Tibial nerve (tissue), 4 donors: Measurements from ENCODE around the gene SEC61A2. TPM values are rescaled to one million over a fixed set of nuclear protein-coding genes. Genes with fewer than 3 reads are reported as not detected.
A peak's percentile ranks its signal among the peaks of the same experiment; 100 is the strongest.
"Not testable (repeated sequence)": the region's sequence is repeated elsewhere in the genome, so short reads cannot be mapped to it uniquely, and the experiment has no call there.

Experiments used
- DNase-seq, 2 donors: peaks; one replicate each; pipeline ENCODE4 v3.0.0-alpha.2; 2019; ENCODE audit warnings: low spot score in 2 of 2
- H3K27ac ChIP-seq, 4 donors: fragments of 200-600 bp; sonication (generic) in 3 of 4; one replicate each; pipeline ENCODE4 v1.5.1; 2017 to 2019; ENCODE audit warnings: mild to moderate bottlenecking in 1 of 4
- H3K27me3 ChIP-seq, 2 donors: fragments of 200-600 bp; sonication (generic) in 1 of 2; one replicate each; pipeline versions ENCODE4 v1.5.1 to v1.6.0; 2017 to 2019
- H3K36me3 ChIP-seq, 3 donors: fragments of 200-600 bp; sonication (generic); one replicate each; pipeline ENCODE4 v1.5.1; 2018 to 2019
- H3K4me1 ChIP-seq, 4 donors: fragments of 200-600 bp; sonication (generic) in 3 of 4; one replicate each; pipeline ENCODE4 v1.5.1; 2017 to 2019
- H3K4me3 ChIP-seq, 4 donors: fragments of 200-600 bp; sonication (generic) in 3 of 4; one replicate each; pipeline ENCODE4 v1.5.1; 2017 to 2019; ENCODE audit warnings: mild to moderate bottlenecking in 1 of 4, moderate library complexity in 1 of 4
- H3K9me3 ChIP-seq, 4 donors: fragments of 200-600 bp; sonication (generic) in 3 of 4; one replicate each; pipeline ENCODE4 v1.5.1; 2017 to 2019
- CTCF ChIP-seq, 5 experiments: fragments of 200-600 bp in 3 of 5; fragments of 450-650 bp in 2 of 5; sonication (generic) in 3 of 5; IDR thresholded peaks; one replicate each; pipeline ENCODE4 v1.5.1; 2016 to 2019; ENCODE audit warnings: antibody characterized with exemption in 5 of 5, mild to moderate bottlenecking in 3 of 5, moderate library complexity in 2 of 5
- EP300 ChIP-seq, 2 donors: sonication (generic); formaldehyde crosslinking; IDR thresholded peaks; one replicate each; pipeline ENCODE4 v1.6.1; 2017; ENCODE audit warnings: antibody characterized with exemption in 2 of 2, mild to moderate bottlenecking in 1 of 2
- POLR2A ChIP-seq, 2 donors: fragments of 450-650 bp; IDR thresholded peaks; one replicate each; pipeline ENCODE4 v1.6.1; 2017; ENCODE audit warnings: antibody characterized with exemption in 2 of 2, mild to moderate bottlenecking in 2 of 2, moderate library complexity in 2 of 2
- WGBS, 2 donors: methylation state at CpG; one replicate each; pipeline ENCODE4 v1.1.5; 2018; 5-methylcytosine and 5-hydroxymethylcytosine counted together
- total RNA-seq, 4 donors: library from RNA; depleted of rRNA; stranded (reverse); fragments of >200 nt; gene quantifications; one replicate each; pipeline ENCODE4 v1.1.0, GENCODE V29; 2016

SEC61A2 gene
- total RNA-seq, 4 donors from 2014 or later = 9.0 to 12.7 (median 10.9) TPM

- Histone ChIP-seq H3K4me1 (peaks cover 0 to 26% (median 11%) of the 10 kb centered on the region in 4 donors), H3K9me3 (no peaks in the 10 kb centered on the region), H3K27ac (peak overlapping the region; percentile 37 to 78 (median 62)), H3K27me3 (no peaks in the 10 kb centered on the region), H3K36me3 (peaks cover 0 to 79% (median 9%) of the 10 kb centered on the region in 3 donors), H3K4me3 (no peak overlapping the region)
- 26 to 32% methylated on average over 3 of the region's 3 CpGs for WGBS, 2 donors
- no peak for TF ChIP-seq CTCF (IDR thresholded peaks at IDR 0.05)
- TF ChIP-seq POLR2A (IDR thresholded peaks at IDR 0.05) = no peak
- no peak for TF ChIP-seq EP300 (IDR thresholded peaks at IDR 0.05)
- no peak for DNase-seq
These were observed 35.6 kb downstream of the SEC61A2 start for GRCh38 chr10:12165036-12165435.

- H3K9me3 ChIP-seq = no peaks in the 10 kb centered on the region
- no peak for TF ChIP-seq EP300 (IDR thresholded peaks at IDR 0.05)
- peaks cover 0 to 26% (median 11%) of the 10 kb centered on the region in 4 donors for H3K4me1 ChIP-seq
- no peak for DNase-seq
- no peak overlapping the region for H3K4me3 ChIP-seq
- H3K36me3 ChIP-seq = peaks cover 0 to 81% (median 9%) of the 10 kb centered on the region in 3 donors
- no peaks in the 10 kb centered on the region for H3K27me3 ChIP-seq
- H3K27ac ChIP-seq = peak overlapping the region; percentile 4 to 78 (median 56)
- WGBS, 2 donors = 52 to 56% methylated on average over 6 of the region's 6 CpGs
These were observed 36.7 kb downstream of the SEC61A2 start for GRCh38 chr10:12165999-12166775.

GRCh38 chr10:12171512-12171911 is 42.0 kb downstream of the SEC61A2 start:
- H3K4me3 ChIP-seq, H3K27me3 ChIP-seq, H3K9me3 ChIP-seq, H3K27ac ChIP-seq, DNase-seq, H3K4me1 ChIP-seq: not testable (repeated sequence)
- peaks cover 2 to 99% (median 29%) of the 10 kb centered on the region in 3 donors for H3K36me3 ChIP-seq
- 96 to 97% methylated on average over 6 of the region's 6 CpGs for WGBS, 2 donors

GRCh38 chr10:12177642-12178041 is 48.2 kb downstream of the SEC61A2 start:
- Histone ChIP-seq H3K27ac (no peak overlapping the region), H3K4me3 (no peak overlapping the region), H3K4me1 (no peaks in the 10 kb centered on the region), H3K36me3 (peaks cover 2 to 98% (median 16%) of the 10 kb centered on the region in 3 donors), H3K9me3 (no peaks in the 10 kb centered on the region), H3K27me3 (no peaks in the 10 kb centered on the region)
- no peak for DNase-seq
- WGBS, 2 donors = 91% methylated on average over 9 of the region's 9 CpGs
- TF ChIP-seq POLR2A (IDR thresholded peaks at IDR 0.05) (no peak), CTCF (IDR thresholded peaks at IDR 0.05) (no peak), EP300 (IDR thresholded peaks at IDR 0.05) (no peak)

- Histone ChIP-seq H3K4me1 (no peaks in the 10 kb centered on the region), H3K36me3 (peaks cover under 1 to 95% (median 2%) of the 10 kb centered on the region in 3 donors), H3K9me3 (no peaks in the 10 kb centered on the region), H3K27ac (no peak overlapping the region), H3K27me3 (no peaks in the 10 kb centered on the region), H3K4me3 (no peak overlapping the region)
- TF ChIP-seq CTCF (IDR thresholded peaks at IDR 0.05) (no peak), EP300 (IDR thresholded peaks at IDR 0.05) (no peak), POLR2A (IDR thresholded peaks at IDR 0.05) (no peak)
- 85 to 89% methylated on average over 4 of the region's 4 CpGs for WGBS, 2 donors
- no peak for DNase-seq
These were observed 50.2 kb downstream of the SEC61A2 start for GRCh38 chr10:12179606-12180170.
